ENCODE data around the gene PEPD.

DNA sequence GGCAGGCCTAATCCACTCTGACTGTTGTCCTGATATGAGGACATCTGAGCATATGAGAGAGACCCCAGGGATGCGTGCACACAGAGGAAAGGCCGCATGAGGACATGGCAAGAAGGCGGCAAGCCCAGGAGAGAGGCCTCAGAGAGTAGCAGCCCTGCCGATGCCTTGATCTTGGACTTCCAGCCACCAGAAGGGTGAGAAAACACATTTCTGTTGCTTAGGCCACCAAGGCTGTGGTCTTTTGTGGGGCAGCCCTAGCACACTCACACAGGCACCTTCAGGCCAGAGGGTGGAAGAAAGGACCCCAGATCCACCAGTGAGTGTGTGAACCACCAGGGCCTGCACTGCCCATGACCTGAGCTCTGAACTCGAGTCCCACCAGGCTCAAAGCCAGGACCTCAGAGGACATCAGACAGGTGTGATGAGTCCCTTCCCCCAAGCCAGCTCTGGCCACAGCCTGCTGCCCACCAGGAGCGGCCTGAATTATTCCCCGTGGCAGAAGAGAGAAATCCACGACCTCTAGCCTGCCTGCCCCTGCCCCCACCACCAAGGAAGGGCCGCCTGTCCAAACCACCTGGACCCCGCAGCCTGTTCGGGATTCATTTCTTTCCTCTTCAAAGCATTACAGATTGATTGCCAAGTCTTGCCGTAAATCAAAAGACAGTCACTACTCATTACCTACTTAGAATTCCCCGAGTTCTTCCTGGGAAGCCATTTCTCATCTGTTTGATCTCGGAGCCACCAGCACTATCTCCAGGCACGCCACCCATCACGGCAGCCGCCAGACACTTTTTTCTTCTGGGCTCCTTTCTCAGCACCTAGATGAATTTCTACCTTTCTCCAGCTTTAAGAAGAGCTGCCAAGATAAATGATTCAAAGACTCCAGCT, 75.9 kb downstream of the PEPD start:
- TF ChIP-seq, protein P1, sequence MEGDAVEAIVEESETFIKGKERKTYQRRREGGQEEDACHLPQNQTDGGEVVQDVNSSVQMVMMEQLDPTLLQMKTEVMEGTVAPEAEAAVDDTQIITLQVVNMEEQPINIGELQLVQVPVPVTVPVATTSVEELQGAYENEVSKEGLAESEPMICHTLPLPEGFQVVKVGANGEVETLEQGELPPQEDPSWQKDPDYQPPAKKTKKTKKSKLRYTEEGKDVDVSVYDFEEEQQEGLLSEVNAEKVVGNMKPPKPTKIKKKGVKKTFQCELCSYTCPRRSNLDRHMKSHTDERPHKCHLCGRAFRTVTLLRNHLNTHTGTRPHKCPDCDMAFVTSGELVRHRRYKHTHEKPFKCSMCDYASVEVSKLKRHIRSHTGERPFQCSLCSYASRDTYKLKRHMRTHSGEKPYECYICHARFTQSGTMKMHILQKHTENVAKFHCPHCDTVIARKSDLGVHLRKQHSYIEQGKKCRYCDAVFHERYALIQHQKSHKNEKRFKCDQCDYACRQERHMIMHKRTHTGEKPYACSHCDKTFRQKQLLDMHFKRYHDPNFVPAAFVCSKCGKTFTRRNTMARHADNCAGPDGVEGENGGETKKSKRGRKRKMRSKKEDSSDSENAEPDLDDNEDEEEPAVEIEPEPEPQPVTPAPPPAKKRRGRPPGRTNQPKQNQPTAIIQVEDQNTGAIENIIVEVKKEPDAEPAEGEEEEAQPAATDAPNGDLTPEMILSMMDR (IDR thresholded peaks at IDR 0.05) = no peak
- no peak for TF ChIP-seq POLR2A (IDR thresholded peaks at IDR 0.05)

All from tibial nerve (tissue), 3 donors.